Ramos (cell line): ENCODE data around the gene ADAR.

Source experiments
- in situ Hi-C: fragments of 300-500 bp; cut with MboI; formaldehyde crosslinking; loops from one replicate; pipeline ENCODE4 v1.14.3; 2022; ENCODE audit warnings: low sequenced_read_pairs; ENCODE audit not compliant: unreplicated experiment

Gene ADAR

GRCh38 chr1:154559466-154560044 is 48.4 kb downstream of the ADAR start:
- in situ Hi-C loops, result loop anchor here (10.0 kb wide), 1 partner anchor 325 kb away; no protein-coding TSS in a partner anchor

- in situ Hi-C loops, result no loop called here
Measured at GRCh38 chr1:154558720-154559465, 49.1 kb downstream of the ADAR start.

GRCh38 chr1:154557939-154558719 is 49.9 kb downstream of the ADAR start, which contains the start of gene UBE2Q1:
TSS of gene UBE2Q1 (minus strand) at chr1:154558662. CDS start at chr1:154558553, 109 bp downstream.
- in situ Hi-C loops, result no loop called here

GRCh38 chr1:154557248-154557938 is 50.6 kb downstream of the ADAR start:
- in situ Hi-C loops, result no loop called here

GRCh38 chr1:154556422-154556821 is 51.6 kb downstream of the ADAR start:
- in situ Hi-C loops, result no loop called here

GRCh38 chr1:154553056-154554030 is 54.6 kb downstream of the ADAR start:
- in situ Hi-C loops, result no loop called here

GRCh38 chr1:154552036-154552435 is 56.0 kb downstream of the ADAR start:
- in situ Hi-C loops, result no loop called here

- in situ Hi-C loops, result no loop called here
Measured at GRCh38 chr1:154551474-154551873, 56.5 kb downstream of the ADAR start.

- in situ Hi-C loops, result no loop called here
Measured at GRCh38 chr1:154550657-154551056, 57.3 kb downstream of the ADAR start.

GRCh38 chr1:154550070-154550469 is 57.9 kb downstream of the ADAR start:
- in situ Hi-C loops, result no loop called here

- in situ Hi-C loops, result no loop called here
Measured at GRCh38 chr1:154549202-154549770, 58.7 kb downstream of the ADAR start.

GRCh38 chr1:154548028-154548427 is 60.0 kb downstream of the ADAR start:
- in situ Hi-C loops, result no loop called here

- in situ Hi-C loops, result no loop called here
Measured at GRCh38 chr1:154547105-154547732, 60.8 kb downstream of the ADAR start.

GRCh38 chr1:154546264-154547063 is 61.5 kb downstream of the ADAR start:
- in situ Hi-C loops, result no loop called here

GRCh38 chr1:154541231-154541630 is 66.8 kb downstream of the ADAR start:
- in situ Hi-C loops, result no loop called here

- in situ Hi-C loops, result no loop called here
Measured at GRCh38 chr1:154539486-154540483, 68.2 kb downstream of the ADAR start.

- in situ Hi-C loops, result no loop called here
Measured at GRCh38 chr1:154536570-154536969, 71.4 kb downstream of the ADAR start.
